GM21526 (cell line): ENCODE results near the gene P2RX5.
"Not testable (repeated sequence)": the region's sequence is repeated elsewhere in the genome, so short reads cannot be mapped to it uniquely, and the experiment has no call there.

Experiments
- ATAC-seq: cut with Tn5 transposase; IDR thresholded peaks from one replicate; pipeline ENCODE4 v1.9.1; 2021; ENCODE audit warnings: moderate library complexity; ENCODE audit not compliant: unreplicated experiment, low FRiP score

The P2RX5 gene

GRCh38 chr17:3712811-3713463 is 17.0 kb upstream of the P2RX5 start:
- no peak for ATAC-seq

DNA sequence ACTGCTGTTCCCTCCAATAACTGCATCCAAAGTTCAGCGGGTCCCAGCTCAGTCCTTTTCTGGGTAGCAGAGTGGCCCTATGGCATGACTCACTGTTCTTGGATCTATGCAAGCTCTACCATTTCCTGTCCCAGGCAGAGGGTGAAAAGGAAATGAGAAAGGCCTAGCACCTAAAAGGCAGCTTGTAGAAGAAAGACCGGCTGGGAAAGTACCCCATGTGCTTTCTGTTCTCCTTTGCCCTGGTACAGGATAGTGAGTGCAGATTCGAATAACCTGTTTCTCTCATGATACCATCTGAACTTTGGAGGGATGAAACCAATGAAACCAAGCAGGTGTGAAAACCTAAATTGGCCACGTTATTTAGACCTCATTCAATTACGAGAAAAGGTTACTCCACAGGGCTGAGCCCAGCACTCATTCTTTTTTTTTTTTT is 15.0 kb upstream of the P2RX5 start:
- ATAC-seq, result peak; percentile 84

- ATAC-seq, result no peak
Measured at GRCh38 chr17:3708366-3708765, 12.4 kb upstream of the P2RX5 start.

DNA sequence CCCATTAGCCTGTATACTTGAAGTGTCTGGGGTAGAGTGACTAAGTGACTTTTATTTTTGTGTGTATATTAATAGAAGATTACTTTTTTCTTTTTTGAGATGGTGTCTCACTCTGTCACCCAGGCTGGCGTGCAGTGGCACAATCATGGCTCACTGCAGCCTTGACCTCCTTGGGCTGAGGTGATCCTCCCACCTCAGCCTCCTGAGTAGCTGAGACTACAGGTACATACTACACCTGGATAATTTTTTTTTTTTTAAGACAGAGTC is 9.7 kb upstream of the P2RX5 start:
- not testable (repeated sequence) for ATAC-seq

DNA sequence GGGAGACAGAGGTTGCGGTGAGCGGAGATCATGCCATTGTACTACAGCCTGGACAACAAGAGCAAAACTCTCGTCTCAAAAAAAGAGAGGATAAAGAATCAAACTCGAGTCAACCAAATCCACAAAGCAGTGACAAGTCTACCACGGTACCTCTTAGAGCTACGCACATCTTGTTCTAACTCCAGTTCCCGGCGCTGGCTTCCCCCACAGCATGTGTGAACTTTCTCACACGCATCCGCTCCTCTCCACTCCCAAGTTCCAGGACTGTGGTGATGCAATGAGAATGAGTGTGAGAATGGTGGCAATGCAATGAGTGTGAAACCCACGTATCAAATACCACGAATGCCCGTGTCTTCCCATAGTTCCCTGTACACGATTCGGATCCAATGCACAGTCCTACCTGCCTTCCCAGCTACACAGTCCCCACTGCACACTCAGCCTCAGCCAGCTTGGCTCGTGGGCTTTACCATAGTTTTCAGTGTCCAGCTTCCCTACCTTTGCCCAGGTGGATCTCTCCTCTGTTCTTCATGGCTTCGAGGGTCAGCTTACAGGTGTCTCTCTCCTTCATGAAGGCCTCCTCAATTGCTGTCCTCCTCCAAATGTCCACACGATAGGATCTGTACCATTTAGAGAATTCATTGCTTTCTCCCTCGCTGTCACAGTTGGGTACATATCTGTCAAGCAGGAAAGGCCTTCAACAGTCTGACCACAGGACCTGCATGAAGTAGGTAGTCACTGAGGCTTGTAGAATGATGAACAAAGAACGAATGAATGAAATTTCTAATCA is 9.2 kb upstream of the P2RX5 start:
- no peak for ATAC-seq

DNA sequence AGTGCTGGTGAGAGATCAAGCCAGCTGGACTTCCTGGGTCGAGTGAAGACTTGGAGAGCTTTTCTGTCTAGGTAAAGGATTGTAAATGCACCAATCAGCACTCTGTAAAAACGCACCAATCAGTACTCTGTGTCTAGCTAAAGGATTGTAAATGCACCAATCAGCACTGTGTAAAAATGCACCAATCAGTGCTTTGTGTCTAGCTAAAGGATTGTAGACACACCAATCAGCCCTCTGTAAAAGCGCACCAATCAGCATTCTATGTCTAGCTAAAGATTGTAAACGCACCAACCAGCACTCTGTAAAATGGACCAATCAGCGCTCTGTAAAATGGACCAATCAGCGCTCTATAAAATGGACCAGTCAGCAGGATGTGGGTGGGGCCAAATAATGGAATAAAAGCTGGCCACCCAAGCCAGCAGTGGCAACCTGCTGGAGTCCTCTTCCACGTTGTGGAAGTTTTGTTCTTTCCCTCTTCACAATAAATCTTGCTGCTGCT is 6.1 kb upstream of the P2RX5 start:
- not testable (repeated sequence) for ATAC-seq

GRCh38 chr17:3699951-3700350 is 4.0 kb upstream of the P2RX5 start:
- ATAC-seq, result no peak

DNA sequence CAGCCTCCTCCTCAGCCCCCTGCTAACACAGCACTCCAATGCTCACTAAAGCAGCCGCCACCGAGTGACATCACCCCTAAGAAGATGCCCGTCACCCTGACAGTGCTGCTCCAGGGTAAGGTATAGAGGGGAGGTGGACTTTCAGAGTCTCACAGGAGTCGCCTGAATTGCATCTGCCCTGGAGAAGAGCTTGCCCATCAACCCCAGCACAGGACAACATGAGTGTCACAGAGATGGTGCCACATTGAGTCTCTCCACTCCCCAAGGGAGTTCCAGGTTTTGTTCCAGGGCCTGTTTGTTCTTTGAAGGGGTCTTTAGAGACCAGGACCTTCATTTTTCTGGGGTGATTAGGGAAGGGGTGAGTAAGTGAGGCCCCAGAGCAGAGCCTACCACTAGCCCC is 2.2 kb upstream of the P2RX5 start:
- no peak for ATAC-seq

DNA sequence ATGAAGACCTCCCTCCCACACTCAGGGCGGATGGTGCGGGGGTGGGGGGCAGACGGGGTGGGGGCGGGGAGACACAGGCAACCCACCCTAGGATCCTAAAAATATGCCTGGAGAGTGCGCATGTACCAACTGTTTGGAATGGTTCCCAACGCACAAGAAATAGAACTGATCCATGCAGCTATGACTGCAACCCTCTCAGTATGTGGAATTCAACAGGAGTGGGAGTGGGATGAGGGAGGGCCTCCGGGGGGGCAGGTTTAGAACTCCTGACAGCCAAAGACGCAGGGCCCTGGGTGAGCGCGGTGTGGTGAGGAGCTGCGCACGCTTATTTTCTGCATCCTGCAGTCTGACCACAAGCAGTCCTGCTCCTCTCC is 1.1 kb upstream of the P2RX5 start:
- no peak for ATAC-seq

GRCh38 chr17:3695129-3695722 is 729 bp downstream of the P2RX5 start:
- ATAC-seq, result no peak

GRCh38 chr17:3693829-3694231 is 2.1 kb downstream of the P2RX5 start:
- ATAC-seq, result no peak

- no peak for ATAC-seq
Measured at GRCh38 chr17:3693141-3693540, 2.8 kb downstream of the P2RX5 start.

DNA sequence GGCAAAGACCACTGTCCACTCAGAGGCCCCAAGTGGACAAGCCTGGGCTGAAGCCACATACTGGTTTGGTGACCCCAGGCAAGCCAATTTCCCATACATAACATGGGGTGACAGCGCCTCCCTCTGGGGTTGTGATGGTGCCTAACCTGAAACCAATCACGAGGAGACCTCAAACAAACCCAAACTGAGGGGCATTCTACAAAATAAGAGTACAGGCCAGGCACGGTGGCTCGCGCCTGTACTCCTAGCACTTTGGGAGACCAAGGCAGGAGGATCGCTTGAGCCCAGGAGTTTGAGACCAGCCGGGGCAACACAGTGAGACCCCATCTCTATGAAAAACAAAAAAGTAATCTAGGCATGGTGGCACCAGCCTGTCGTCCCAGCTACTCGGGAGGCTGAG is 3.6 kb downstream of the P2RX5 start:
- no peak for ATAC-seq

- ATAC-seq, result no peak
Measured at GRCh38 chr17:3691617-3692067, 4.3 kb downstream of the P2RX5 start.

DNA sequence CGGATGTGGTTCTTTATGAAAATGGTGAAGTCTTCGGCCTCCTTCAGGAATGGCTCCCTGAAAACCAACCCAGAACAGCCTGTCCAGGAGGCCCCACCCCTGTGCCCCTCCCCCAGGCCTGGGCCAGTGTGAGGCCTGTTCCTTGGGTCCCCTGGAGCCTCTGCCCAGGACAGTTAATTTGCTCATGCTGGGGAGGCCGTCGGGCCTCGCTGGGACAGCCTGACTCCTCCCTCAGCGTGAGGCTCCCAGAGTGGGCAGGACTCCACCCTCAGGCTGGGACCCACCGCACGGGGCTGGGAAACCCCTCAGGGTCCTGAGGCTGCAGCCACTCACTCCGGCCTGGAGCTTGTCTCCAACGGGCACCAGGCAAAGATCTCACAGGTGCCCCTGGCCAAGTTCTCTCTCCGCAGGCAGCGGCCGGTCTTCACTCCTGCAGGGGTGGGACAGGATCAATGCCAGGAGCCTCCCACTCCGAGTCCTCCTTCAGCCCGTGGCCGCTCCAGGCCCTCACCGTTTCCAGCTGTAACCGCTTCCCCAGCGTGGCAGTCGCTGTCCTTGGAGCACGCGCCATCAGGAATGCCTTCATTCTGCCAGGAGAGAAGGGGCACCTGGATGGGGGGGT is 5.8 kb downstream of the P2RX5 start:
- no peak for ATAC-seq

- ATAC-seq, result no peak
Measured at GRCh38 chr17:3689262-3690093, 6.5 kb downstream of the P2RX5 start.

DNA sequence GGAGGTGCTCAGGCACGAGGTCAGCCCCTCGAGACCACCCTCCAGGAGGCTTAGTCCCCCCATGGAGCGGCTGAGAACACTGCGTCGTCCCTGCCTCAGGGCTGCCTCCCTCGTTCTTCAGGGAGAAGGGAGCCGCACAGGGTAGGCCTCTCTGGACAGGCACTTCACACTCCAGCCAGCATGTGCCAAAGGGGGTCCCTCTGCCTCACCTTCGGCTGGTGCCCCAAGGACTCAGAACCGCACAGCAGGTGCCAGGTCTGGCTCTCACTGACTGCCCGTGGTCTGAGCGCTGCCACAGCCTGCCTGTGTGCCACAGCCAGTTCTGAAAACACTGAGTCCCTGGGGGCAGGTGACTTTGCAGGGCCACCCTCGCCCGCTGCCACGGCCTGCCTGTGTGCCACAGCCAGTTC is 7.1 kb downstream of the P2RX5 start:
- ATAC-seq, result no peak

- ATAC-seq, result no peak
Measured at GRCh38 chr17:3688027-3688553, 7.9 kb downstream of the P2RX5 start.

- no peak for ATAC-seq
Measured at GRCh38 chr17:3685174-3685573, 10.8 kb downstream of the P2RX5 start.

- ATAC-seq, result no peak
Measured at GRCh38 chr17:3683054-3683511, 12.9 kb downstream of the P2RX5 start.
